Esophagus squamous epithelium (tissue), 4 donors: ENCODE data around the gene SLC6A13.

Source experiments
- POLR2A ChIP-seq, 4 donors: fragments of 450-650 bp; IDR thresholded peaks; one replicate each; pipeline ENCODE4 v1.6.1; 2017; ENCODE audit warnings: antibody characterized with exemption in 4 of 4, mild to moderate bottlenecking in 4 of 4, moderate library complexity in 3 of 4
- TF ChIP-seq, protein P1 (sequence below), 6 experiments: fragments of 450-650 bp in 4 of 6; fragments of 200-600 bp in 2 of 6; sonication (generic) in 2 of 6; IDR thresholded peaks; one replicate each; pipeline ENCODE4 v1.5.1; 2016 to 2019; ENCODE audit warnings: antibody characterized with exemption in 6 of 6, mild to moderate bottlenecking in 4 of 6, moderate library complexity in 4 of 6

DNA sequence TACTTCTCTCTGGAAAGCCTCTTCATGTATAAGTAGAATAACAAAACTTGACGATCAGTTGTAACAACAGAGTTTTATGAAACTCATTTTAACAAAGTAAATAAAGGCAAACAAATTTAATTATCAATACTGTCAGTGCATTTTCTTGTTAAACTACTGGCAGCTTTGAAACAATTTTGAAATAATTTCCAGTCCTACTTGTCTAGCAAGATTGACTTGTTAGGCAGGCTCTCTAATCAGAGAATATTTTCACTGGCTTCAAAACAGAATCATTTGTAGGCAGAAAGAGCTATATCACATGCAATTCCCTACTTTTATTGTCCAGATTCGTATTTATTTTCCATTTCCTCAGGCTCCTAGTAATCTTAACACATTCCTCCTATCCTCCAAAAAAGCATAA lies 45.9 kb upstream of the SLC6A13 start:
- TF ChIP-seq POLR2A (IDR thresholded peaks at IDR 0.05) = no peak
- TF ChIP-seq, protein P1, sequence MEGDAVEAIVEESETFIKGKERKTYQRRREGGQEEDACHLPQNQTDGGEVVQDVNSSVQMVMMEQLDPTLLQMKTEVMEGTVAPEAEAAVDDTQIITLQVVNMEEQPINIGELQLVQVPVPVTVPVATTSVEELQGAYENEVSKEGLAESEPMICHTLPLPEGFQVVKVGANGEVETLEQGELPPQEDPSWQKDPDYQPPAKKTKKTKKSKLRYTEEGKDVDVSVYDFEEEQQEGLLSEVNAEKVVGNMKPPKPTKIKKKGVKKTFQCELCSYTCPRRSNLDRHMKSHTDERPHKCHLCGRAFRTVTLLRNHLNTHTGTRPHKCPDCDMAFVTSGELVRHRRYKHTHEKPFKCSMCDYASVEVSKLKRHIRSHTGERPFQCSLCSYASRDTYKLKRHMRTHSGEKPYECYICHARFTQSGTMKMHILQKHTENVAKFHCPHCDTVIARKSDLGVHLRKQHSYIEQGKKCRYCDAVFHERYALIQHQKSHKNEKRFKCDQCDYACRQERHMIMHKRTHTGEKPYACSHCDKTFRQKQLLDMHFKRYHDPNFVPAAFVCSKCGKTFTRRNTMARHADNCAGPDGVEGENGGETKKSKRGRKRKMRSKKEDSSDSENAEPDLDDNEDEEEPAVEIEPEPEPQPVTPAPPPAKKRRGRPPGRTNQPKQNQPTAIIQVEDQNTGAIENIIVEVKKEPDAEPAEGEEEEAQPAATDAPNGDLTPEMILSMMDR (IDR thresholded peaks at IDR 0.05) = no peak
